Adrenal gland (tissue), 12 donors: ENCODE data around the gene VIPR1. TPM values are rescaled to one million over a fixed set of nuclear protein-coding genes. Genes with fewer than 3 reads are reported as not detected.
A peak's percentile ranks its signal among the peaks of the same experiment; 100 is the strongest.
"Not testable (repeated sequence)": the region's sequence is repeated elsewhere in the genome, so short reads cannot be mapped to it uniquely, and the experiment has no call there.

Source experiments
- DNase-seq, 7 donors: peaks; one replicate each; pipeline ENCODE4 v3.0.0-alpha.2; 2019 to 2020
- H3K27ac ChIP-seq, 5 donors: fragments of 200-600 bp; sonication (generic) in 4 of 5; 1 replicate in 3 of 5; 2 replicates in 2 of 5; pipeline versions ENCODE4 v1.5.1 to v1.8.0; 2016 to 2020; ENCODE audit warnings: mild to moderate bottlenecking in 1 of 5
- H3K27me3 ChIP-seq: fragments of 200-600 bp; 2 replicates; pipeline ENCODE4 v1.8.0; 2021
- H3K36me3 ChIP-seq, 2 donors: fragments of 200-600 bp; replicated peaks in 1 of 2; 1 replicate in 1 of 2; 2 replicates in 1 of 2; pipeline versions ENCODE4 v1.5.1 to v1.8.0; 2018 to 2022
- H3K4me1 ChIP-seq, 2 donors: fragments of 200-600 bp; replicated peaks in 1 of 2; 1 replicate in 1 of 2; 2 replicates in 1 of 2; pipeline versions ENCODE4 v1.5.1 to v1.8.0; 2018 to 2021
- H3K4me3 ChIP-seq, 4 donors: fragments of 200-600 bp; sonication (generic) in 3 of 4; one replicate each; pipeline ENCODE4 v1.5.1; 2016 to 2018
- H3K9me3 ChIP-seq, 3 donors: fragments of 200-600 bp; sonication (generic) in 1 of 3; replicated peaks in 1 of 3; 1 replicate in 2 of 3; 2 replicates in 1 of 3; pipeline versions ENCODE4 v1.5.1 to v1.8.0; 2016 to 2021
- POLR2A ChIP-seq, 2 donors: fragments of 450-650 bp; IDR thresholded peaks; one replicate each; pipeline ENCODE4 v1.6.1; 2017; ENCODE audit warnings: antibody characterized with exemption in 2 of 2, mild to moderate bottlenecking in 2 of 2, moderate library complexity in 1 of 2
- WGBS, 4 donors: extraction: QIAGEN DNeasy Blood & Tissue Kit in 2 of 4; methylation state at CpG; one replicate each; pipeline versions ENCODE4 v1.1.5 to v1.1.7; 2013 to 2017; 5-methylcytosine and 5-hydroxymethylcytosine counted together
- intact Hi-C, 2 donors: fragments of 100-400 bp; cut with DNase I; formaldehyde crosslinking; loops; one replicate each; pipeline versions ENCODE4 v1.14.1 to v1.15.0; 2022 to 2023
- polyA plus RNA-seq, 3 donors: library from polyadenylated mRNA; stranded (reverse); fragments of 200-250 nt in 2 of 3; fragments of 350-450 nt in 1 of 3; fragmentation: Illumina TruSeq in 1 of 3; extraction: RNeasy Lipid Tissue Mini Kit (QIAGEN cat#74804) in 1 of 3; gene quantifications; one replicate each; pipeline ENCODE4 v1.2.3, GENCODE V29; 2013 to 2014
- total RNA-seq, 9 donors: library from RNA; depleted of rRNA in 4 of 9; stranded (reverse); fragments of >200 nt in 4 of 9; fragments of 120-200 nt in 1 of 9; fragmentation: NEBNext Ultra II Directional in 1 of 9; extraction: Animal tissue kit (Norgen Biotek cat#: 25700) in 1 of 9; gene quantifications; one replicate each; pipeline versions ENCODE4 v1.1.0 to v1.2.4, GENCODE V29; 2013 to 2023
- TF ChIP-seq, protein P1 (sequence below), 6 experiments: fragments of 450-650 bp in 4 of 6; fragments of 200-600 bp in 2 of 6; sonication (generic) in 1 of 6; IDR thresholded peaks; 1 replicate in 5 of 6; 2 replicates in 1 of 6; pipeline versions ENCODE4 v1.5.1 to v1.8.0; 2016 to 2021; ENCODE audit warnings: antibody characterized with exemption in 6 of 6, mild to moderate bottlenecking in 2 of 6, moderate library complexity in 1 of 6
- donor health status: healthy with polysubstance abuse.
- donor health status: Bipolar disorder and iron deficiency.
- donor health status: DM: yes; HTN: yes; CAD: no.
- donor health status: DM: no; HTN: no; CAD: no.
- donor health status: DM: no; HTN: no; CAD: no.
- donor health status: DM: yes; HTN: yes; CAD: no.

VIPR1 gene
- total and polyA plus RNA-seq, 12 donors = 0.55 to 24.4 (median 3.5) TPM

DNA sequence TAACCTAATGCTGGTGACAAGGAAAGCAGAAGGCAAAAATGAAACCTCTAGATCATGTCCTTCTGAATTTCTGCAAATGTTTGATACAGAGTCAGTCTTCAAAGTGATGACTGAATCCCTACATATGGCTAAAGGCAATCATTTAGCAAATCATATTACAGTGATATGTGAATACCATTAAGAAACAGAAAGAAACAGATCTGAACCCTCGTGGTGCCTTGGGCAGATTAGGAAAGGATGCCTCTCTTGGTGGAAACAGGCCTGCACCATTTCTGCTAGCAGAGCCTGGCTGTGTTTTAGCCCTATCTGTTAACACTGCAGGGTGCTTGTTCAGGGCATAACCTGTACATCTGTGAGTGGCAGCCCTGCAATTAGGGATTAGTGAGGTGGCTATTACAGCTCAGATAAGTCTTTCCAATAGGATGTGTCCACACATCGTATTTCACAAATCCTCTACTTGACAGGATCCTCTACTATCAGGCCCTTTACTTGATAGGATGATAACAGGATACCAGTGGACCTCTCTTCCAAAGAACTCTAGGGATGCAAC, 67.2 kb downstream of the VIPR1 start:
- intact Hi-C loops = no loop called here
- DNase-seq = no peak
- WGBS, 4 donors = 61 to 97% (median 86%) methylated on average over 2 of the region's 2 CpGs
- Histone ChIP-seq H3K27ac (no peak overlapping the region), H3K4me1 (no peaks in the 10 kb centered on the region), H3K27me3 (no peaks in the 10 kb centered on the region), H3K36me3 (peaks cover 0 to 34% of the 10 kb centered on the region in 2 donors), H3K9me3 (no peaks in the 10 kb centered on the region), H3K4me3 (no peak overlapping the region)
- TF ChIP-seq POLR2A (IDR thresholded peaks at IDR 0.05) = no peak
- TF ChIP-seq, protein P1, sequence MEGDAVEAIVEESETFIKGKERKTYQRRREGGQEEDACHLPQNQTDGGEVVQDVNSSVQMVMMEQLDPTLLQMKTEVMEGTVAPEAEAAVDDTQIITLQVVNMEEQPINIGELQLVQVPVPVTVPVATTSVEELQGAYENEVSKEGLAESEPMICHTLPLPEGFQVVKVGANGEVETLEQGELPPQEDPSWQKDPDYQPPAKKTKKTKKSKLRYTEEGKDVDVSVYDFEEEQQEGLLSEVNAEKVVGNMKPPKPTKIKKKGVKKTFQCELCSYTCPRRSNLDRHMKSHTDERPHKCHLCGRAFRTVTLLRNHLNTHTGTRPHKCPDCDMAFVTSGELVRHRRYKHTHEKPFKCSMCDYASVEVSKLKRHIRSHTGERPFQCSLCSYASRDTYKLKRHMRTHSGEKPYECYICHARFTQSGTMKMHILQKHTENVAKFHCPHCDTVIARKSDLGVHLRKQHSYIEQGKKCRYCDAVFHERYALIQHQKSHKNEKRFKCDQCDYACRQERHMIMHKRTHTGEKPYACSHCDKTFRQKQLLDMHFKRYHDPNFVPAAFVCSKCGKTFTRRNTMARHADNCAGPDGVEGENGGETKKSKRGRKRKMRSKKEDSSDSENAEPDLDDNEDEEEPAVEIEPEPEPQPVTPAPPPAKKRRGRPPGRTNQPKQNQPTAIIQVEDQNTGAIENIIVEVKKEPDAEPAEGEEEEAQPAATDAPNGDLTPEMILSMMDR (IDR thresholded peaks at IDR 0.05) = no peak

DNA sequence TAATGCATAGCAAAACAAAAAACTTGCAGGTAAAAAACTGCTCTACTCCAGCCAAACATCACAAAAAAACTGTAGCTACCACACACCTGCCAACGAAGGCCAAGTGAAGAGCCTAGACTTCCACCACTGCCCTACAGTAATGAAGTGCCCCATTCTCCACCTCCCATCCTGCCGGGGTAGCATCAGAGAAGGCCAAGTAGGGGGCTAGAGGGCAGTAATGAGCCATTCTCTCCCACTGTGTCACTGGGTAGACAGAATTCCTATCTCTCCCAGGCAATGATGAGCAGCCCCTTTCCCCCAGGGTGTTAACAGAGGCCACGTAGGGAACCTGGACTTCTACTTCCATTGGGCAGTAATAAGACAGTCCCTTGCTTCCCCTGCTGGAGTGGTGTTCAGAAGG, 69.8 kb downstream of the VIPR1 start:
- DNase-seq = peak in 2 of 7 donors; percentile 42 to 43
- H3K36me3 ChIP-seq = peaks cover 0 to 13% of the 10 kb centered on the region in 2 donors
- 73 to 84% (median 74%) methylated on average over 3 of the region's 3 CpGs for WGBS, 4 donors
- TF ChIP-seq, protein P1 (IDR thresholded peaks at IDR 0.05) = peak in 4 of 6 experiments; percentile 15 to 33 (median 21)
- TF ChIP-seq POLR2A (IDR thresholded peaks at IDR 0.05) = no peak
- intact Hi-C loops = no loop called here
- no peaks in the 10 kb centered on the region for H3K27me3 ChIP-seq
- no peak overlapping the region for H3K4me3 ChIP-seq
- no peak overlapping the region for H3K27ac ChIP-seq
- H3K9me3 ChIP-seq = no peaks in the 10 kb centered on the region
- H3K4me1 ChIP-seq = no peaks in the 10 kb centered on the region

DNA sequence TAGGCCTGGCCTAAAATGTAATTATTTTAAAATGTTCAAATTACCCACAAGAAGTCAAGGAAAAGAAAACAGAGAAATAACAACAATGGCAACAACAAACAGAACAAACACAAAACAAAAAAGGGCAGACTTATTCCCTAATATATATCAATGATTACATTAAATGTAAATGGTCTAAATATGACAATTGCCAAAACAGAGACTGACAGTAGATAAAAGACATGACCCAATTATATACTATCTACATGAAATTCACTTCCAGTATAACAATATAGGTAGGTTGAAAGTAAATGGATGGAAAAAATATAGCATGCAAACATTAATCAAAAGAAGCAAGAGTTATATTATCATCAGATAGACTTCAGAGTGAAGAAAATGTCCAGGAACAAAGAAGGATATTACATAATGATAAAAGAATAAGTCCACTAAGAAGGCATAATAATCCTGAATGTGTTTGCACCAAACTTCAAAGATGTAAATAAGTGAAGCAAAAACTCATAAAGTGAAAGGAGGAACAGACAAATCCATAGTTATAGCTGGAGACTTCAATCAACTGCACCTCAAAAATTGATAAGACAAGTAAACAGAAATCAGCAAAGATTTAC, 72.8 kb downstream of the VIPR1 start:
- H3K27ac ChIP-seq = no peak overlapping the region
- no peaks in the 10 kb centered on the region for H3K27me3 ChIP-seq
- H3K4me1 ChIP-seq = peaks cover 0 to 3% of the 10 kb centered on the region in 2 donors
- intact Hi-C loops = no loop called here
- H3K36me3 ChIP-seq = no peaks in the 10 kb centered on the region
- no peaks in the 10 kb centered on the region for H3K9me3 ChIP-seq
- no peak for TF ChIP-seq POLR2A (IDR thresholded peaks at IDR 0.05)
- TF ChIP-seq, protein P1 (IDR thresholded peaks at IDR 0.05) = no peak
- no peak for DNase-seq
- H3K4me3 ChIP-seq = no peak overlapping the region

DNA sequence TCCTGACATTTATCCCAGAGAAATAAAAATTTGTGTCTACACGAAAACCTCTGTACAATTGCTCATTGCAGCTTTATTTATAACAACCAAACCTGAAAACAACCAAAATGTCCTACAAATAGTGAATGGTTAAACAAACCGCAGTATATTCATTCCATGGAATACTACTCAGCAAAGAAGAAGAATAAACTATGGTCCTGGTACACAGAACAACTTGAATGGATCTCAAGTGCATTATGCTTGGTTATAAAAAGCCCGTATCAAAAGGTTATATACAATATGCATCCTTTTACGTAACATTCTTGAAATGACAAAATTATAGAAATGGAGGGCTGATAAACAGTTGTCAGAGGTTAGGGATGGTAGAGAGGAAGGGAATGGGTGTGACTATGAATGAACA, 75.6 kb downstream of the VIPR1 start:
- H3K36me3 ChIP-seq = no peaks in the 10 kb centered on the region
- peaks cover 0 to 17% of the 10 kb centered on the region in 2 donors for H3K4me1 ChIP-seq
- intact Hi-C loops = no loop called here
- no peak for DNase-seq
- H3K4me3 ChIP-seq = no peak overlapping the region
- no peak for TF ChIP-seq POLR2A (IDR thresholded peaks at IDR 0.05)
- TF ChIP-seq, protein P1 (IDR thresholded peaks at IDR 0.05) = no peak
- WGBS, 4 donors = 93 to 98% (median 97%) methylated on average over 4 of the region's 4 CpGs
- no peak overlapping the region for H3K27ac ChIP-seq
- no peaks in the 10 kb centered on the region for H3K9me3 ChIP-seq
- no peaks in the 10 kb centered on the region for H3K27me3 ChIP-seq

DNA sequence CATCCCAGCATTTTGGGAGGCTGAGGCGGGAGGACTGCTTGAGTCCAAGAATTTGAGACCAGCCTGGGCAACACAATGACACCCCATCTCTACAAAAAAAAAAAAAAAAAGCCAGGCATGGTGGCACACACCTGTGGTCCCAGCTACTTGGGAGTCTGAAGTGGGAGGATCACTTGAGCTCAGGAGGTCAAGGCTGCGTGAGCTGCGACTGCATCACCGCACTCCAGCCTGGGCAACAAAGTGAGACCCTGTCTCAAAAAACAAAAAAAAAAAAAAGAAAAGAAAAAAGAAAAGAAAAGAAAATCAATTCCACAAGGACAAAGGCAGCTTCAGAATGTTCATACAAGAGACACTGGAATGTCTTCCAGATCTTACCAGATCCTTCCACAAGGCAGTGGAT, 76.9 kb downstream of the VIPR1 start:
- H3K27me3 ChIP-seq, H3K36me3 ChIP-seq, H3K27ac ChIP-seq, intact Hi-C loops, DNase-seq, H3K9me3 ChIP-seq, H3K4me3 ChIP-seq: not testable (repeated sequence)
- H3K4me1 ChIP-seq = peaks cover 0 to 17% of the 10 kb centered on the region in 2 donors
- WGBS, 4 donors = 94 to 98% (median 96%) methylated on average over 4 of the region's 4 CpGs
